NB4 (cell line): ENCODE measurements around the gene SFN.

Experiments
- MYC ChIP-seq: IDR thresholded peaks from 2 replicates; pipeline ENCODE4 v1.6.1; 2011; ENCODE audit warnings: low read depth, low read length
- POLR2A ChIP-seq: IDR thresholded peaks from 2 replicates; pipeline ENCODE4 v1.6.1; 2011; ENCODE audit warnings: mild to moderate bottlenecking; ENCODE audit not compliant: insufficient read length; ENCODE audit errors: extremely low read depth
- TF ChIP-seq, protein P1 (sequence below): IDR thresholded peaks from one replicate; pipeline ENCODE4 v1.5.1; 2012; ENCODE audit warnings: low read depth, low read length

DNA sequence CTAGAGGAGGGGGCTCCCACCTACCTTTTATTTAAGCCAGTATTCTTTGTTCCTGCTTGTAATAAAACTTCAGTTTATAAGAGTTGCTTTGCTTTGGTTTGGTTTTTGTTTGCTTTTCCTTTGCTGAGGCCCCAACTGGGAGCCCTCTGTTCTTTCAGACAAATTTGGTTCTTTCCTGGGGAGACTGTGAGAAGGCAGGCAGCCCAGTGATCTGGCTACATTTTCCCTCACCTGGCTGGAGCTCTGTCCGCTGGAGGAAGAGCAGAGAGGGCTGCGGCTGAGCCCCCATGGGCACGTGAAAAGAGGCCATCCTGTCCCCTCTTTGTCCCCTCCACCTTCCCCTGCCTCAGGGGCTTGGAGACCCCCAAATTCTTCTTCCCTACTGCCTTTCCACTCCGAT, 7.3 kb upstream of the SFN start:
- TF ChIP-seq, protein P1, sequence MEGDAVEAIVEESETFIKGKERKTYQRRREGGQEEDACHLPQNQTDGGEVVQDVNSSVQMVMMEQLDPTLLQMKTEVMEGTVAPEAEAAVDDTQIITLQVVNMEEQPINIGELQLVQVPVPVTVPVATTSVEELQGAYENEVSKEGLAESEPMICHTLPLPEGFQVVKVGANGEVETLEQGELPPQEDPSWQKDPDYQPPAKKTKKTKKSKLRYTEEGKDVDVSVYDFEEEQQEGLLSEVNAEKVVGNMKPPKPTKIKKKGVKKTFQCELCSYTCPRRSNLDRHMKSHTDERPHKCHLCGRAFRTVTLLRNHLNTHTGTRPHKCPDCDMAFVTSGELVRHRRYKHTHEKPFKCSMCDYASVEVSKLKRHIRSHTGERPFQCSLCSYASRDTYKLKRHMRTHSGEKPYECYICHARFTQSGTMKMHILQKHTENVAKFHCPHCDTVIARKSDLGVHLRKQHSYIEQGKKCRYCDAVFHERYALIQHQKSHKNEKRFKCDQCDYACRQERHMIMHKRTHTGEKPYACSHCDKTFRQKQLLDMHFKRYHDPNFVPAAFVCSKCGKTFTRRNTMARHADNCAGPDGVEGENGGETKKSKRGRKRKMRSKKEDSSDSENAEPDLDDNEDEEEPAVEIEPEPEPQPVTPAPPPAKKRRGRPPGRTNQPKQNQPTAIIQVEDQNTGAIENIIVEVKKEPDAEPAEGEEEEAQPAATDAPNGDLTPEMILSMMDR: no peak
- no peak for TF ChIP-seq POLR2A
- TF ChIP-seq MYC: no peak
